Omental fat pad (tissue), 4 donors: Measurements from ENCODE around the gene SP140. TPM values are rescaled to one million over a fixed set of nuclear protein-coding genes. Genes with fewer than 3 reads are reported as not detected.

Experiments
- ATAC-seq: fragments of 150-250 bp; one replicate; pipeline ENCODE4 v1.9.1; 2016; ENCODE audit warnings: mild to moderate bottlenecking, moderate library complexity; ENCODE audit not compliant: low FRiP score
- DNase-seq: peaks from one replicate; pipeline ENCODE4 v3.0.0-alpha.2; 2019; ENCODE audit warnings: low spot score
- total RNA-seq, 4 donors: library from RNA; depleted of rRNA; stranded (reverse); fragments of >200 nt; gene quantifications; one replicate each; pipeline ENCODE4 v1.1.0, GENCODE V29; 2016
- TF ChIP-seq, protein P1 (sequence below), 3 donors: fragments of 450-650 bp; IDR thresholded peaks; one replicate each; pipeline ENCODE4 v1.5.1; 2016 to 2017; ENCODE audit warnings: antibody characterized with exemption in 3 of 3, mild to moderate bottlenecking in 3 of 3, moderate library complexity in 2 of 3

Gene SP140
- total RNA-seq, 4 donors from 2014 or later, result 2.1 to 9.7 (median 5.4) TPM

DNA sequence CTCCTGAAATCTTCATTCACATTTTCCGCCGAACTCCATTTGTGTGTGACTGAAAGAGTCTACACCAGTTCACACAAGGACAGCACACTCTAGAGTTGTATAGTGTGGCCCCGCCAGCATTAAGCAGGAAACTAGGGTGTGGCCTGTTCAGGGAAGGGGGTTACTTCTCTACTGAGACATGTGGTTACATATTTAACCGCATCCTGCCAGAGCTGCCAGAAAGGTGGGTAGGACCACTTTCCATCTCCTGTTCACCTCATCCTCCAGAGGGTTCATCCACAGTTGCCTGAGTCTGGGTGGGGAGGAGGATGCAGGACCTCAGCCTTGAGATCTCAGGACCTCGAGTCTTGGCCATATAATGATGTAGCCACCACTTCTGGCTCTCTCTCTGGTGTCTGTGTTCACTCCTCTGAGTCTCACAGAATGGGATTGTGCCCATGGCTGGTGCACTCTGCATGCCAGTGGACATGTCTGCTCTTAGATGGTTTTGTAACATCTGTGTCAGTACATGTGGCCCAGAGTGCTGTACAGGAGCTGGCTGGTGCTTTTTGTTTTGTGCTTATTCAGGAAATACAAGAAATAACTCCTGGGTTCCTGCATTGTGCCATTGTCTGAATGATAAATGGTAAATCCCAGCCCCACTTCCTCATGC is 93.8 kb downstream of the SP140 start:
- ATAC-seq (no peak), DNase-seq (no peak)
- TF ChIP-seq, protein P1, sequence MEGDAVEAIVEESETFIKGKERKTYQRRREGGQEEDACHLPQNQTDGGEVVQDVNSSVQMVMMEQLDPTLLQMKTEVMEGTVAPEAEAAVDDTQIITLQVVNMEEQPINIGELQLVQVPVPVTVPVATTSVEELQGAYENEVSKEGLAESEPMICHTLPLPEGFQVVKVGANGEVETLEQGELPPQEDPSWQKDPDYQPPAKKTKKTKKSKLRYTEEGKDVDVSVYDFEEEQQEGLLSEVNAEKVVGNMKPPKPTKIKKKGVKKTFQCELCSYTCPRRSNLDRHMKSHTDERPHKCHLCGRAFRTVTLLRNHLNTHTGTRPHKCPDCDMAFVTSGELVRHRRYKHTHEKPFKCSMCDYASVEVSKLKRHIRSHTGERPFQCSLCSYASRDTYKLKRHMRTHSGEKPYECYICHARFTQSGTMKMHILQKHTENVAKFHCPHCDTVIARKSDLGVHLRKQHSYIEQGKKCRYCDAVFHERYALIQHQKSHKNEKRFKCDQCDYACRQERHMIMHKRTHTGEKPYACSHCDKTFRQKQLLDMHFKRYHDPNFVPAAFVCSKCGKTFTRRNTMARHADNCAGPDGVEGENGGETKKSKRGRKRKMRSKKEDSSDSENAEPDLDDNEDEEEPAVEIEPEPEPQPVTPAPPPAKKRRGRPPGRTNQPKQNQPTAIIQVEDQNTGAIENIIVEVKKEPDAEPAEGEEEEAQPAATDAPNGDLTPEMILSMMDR (IDR thresholded peaks at IDR 0.05), result no peak

DNA sequence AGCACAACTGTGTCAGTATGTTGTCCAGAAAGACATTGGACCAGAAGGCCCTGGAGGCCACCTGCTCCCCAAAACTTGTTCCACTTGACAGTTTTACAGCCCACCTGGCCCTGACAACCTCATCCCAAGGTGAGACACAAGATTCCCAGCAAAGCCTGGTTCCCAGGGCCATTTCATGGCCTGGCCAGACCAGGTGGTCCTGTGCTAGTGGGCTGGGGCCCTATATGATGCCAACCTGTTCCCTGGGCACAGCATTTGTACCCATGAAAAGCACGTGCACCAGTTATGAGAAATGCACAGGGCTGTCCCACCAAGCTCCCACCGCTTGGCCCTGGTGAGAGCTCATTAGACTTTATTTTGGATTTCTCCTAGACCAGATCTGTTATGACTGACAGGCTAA is 95.5 kb downstream of the SP140 start:
- no peak for ATAC-seq
- DNase-seq, result no peak
- TF ChIP-seq, protein P1 (IDR thresholded peaks at IDR 0.05), result no peak

DNA sequence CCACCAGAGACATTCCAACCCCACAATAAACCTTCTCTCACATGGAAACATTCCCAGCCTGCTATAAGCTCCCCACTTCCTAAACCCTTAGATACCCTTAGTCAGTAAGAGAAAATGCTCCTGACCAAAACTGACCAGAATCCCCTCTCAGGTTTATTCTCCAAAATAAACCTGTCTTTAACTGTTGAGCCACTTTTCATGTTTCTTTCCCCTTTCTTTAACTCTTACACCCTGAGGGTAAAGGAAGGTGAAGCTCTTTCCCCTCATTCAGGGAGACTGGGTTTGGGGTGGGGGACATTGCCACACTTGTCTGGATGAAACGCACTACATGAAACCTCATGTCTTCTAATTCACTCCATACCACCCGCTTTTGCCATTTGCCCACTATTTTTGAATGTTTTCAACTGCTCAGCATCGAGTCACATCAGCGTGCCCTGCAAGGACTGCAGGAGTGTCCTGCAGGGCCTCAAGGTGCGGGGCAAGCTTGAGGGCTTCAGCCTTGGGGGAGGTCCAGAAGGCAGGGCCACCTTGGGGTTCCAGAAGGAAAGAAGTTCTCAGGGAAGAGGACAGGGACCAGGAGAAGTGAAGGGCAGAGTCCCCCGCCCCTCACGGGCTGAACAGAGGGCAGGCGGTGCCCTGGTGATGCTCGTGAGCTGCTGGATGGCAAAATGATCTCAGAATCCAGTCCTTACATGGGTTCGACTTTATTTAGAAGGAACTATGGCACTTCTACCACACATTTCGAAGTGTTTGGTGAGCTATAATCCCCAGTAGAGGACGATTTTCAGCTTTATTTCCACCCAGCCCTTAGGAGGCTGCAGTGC is 97.2 kb downstream of the SP140 start:
- TF ChIP-seq, protein P1 (IDR thresholded peaks at IDR 0.05), result no peak
- ATAC-seq (no peak), DNase-seq (no peak)

DNA sequence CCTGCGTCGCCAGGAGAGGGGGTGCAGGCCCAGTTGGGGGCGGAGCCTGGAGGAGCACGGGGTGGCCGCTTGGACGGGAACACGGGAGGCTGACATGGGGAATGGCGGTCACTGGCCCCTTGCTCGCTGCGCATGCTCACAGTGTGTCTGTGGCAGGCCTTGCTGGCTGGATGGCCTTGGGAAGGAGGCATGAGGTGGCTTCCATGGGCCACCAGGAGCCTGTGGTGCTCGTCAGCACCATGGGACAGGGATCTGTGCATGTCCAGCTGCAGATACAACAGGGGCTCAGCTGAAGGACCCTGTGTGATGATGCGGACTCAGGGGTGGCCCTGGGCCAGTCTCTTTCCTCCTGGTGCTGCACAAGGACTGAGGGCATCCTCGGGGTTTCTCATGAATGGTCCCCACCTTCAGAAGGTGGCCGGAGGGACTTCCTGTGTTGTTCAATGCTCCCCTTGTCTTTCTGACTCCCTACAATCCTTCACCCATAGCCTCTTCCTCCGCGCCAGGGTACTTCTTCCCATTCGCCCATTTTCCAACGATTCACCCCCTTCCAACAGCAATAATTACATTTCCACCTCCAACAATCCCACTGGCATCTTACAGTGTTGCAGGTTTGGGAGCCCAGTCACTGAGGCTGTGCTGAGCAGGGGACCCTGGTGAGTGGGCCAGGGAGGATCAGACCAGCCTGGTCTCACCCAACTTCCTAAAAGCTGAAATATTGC is 98.0 kb downstream of the SP140 start:
- TF ChIP-seq, protein P1 (IDR thresholded peaks at IDR 0.05), result no peak
- no peak for ATAC-seq
- DNase-seq, result no peak

DNA sequence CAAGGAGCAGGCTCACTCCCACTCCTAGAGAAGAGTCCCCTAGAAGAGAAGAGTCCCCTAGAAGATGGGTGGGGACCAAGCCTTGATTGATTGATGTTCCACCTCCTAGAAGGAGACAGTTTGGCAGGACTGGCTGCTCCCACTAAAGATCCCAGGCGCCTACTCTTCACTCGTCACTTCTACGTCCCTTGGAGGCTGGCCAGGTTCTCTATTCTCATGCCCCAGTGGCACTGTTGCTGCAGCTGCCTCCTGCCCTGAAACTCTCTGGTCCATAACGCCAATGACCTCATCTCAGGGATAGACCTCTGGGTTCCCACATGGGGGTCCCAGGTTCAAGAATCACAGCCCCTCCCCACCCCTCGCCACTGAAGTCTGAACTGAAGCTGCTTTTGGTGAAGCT is 99.0 kb downstream of the SP140 start:
- no peak for ATAC-seq
- TF ChIP-seq, protein P1 (IDR thresholded peaks at IDR 0.05), result no peak
- DNase-seq, result no peak

DNA sequence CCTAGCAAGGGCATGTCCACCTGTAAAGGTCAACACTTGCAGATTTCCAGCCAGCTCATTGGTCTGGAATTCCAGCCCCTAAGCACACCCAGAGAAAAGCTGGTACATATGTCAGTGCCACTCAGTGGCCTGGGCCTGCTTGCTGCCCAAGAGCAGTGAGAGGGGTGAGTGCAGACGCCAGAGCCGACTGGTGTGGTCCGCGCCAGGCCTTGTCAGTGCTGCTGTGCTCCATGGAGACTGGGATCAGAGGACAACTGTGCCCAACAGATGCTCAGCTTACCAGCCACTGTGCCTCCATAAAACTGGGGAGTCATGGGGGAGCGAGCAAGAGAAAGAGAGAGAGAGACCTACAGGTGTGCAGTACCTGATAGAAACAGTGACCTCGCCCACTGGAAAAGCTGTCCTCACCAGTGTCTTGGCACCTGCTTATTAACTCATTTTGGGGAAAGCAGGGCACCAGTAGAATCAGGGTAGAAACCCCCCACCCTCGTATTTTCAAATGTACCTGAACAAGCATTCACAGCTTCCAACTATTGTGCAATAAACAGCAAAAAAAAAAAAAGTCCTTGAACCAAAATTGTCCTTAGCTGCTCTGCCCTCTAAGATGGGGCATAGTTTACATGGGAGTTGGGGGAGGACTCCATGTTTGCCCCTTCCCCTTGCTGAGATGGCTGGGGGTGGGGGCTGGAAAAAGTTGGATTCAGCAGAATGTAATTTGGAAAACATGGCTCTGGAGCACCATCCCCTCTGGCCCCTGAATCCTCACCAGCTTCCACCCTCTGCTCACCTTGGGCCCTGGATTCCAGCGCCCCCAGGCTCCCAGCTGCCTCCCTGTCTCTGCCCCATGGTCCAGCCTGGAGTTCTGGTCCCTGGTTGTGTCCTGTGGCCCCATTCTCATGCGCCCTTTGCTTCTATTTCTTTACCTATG is 100.0 kb downstream of the SP140 start:
- no peak for ATAC-seq
- DNase-seq, result no peak
- TF ChIP-seq, protein P1 (IDR thresholded peaks at IDR 0.05), result no peak
